ENCODE data around the gene MTFR2. TPM values are rescaled to one million over a fixed set of nuclear protein-coding genes. Genes with fewer than 3 reads are reported as not detected.

MTFR2 gene
- total RNA-seq (2022; extraction: Qiagen RNA extraction), result 11.0 to 12.5 TPM (median 11.3 TPM) in 5 replicates

DNA sequence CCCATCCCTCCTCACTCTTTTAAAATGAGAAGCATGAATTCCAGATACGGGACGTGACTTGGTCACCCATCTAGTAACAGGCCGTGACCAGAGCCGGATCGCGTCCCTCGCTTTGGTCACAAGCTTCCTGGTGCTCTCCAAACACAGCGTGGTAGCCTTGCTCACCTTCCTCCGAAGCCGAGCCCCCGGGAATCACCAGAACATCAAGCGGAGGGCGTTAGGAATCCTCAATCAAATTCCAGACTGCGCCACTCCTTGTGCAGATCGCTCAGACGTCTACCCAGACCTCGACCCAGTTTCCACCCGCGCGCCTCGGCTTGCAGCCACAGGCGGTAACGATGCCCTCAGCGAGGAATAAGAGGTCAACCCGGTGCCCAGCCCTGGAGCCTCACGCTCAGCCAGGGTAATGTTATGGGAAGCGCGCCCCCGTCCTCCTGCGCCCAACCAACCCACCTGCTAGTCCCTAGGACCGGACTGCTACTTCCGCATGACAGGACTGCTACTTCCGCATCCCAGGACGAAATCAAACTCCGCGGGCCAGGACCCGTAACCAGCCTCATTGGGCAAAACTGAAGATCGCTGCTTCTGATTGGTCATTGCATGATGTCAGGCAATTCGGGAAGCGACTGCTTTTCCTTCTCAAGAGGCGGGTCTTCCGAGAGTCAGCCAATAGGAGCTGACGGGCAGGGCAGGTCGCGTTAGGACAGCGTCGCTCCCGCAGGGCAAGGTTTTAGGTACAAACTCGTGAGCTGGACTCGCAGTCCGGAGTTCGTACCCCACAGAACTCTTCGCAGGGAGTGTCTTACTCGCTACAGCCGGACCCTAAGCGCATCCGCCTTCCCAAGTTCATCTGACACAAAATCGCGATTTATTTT, at the start of gene MTFR2:
MTFR2 (minus strand) TSS at position 501 of the 875 bp plus-strand sequence. CDS start 1,212 bp downstream, outside the sequence.

DNA sequence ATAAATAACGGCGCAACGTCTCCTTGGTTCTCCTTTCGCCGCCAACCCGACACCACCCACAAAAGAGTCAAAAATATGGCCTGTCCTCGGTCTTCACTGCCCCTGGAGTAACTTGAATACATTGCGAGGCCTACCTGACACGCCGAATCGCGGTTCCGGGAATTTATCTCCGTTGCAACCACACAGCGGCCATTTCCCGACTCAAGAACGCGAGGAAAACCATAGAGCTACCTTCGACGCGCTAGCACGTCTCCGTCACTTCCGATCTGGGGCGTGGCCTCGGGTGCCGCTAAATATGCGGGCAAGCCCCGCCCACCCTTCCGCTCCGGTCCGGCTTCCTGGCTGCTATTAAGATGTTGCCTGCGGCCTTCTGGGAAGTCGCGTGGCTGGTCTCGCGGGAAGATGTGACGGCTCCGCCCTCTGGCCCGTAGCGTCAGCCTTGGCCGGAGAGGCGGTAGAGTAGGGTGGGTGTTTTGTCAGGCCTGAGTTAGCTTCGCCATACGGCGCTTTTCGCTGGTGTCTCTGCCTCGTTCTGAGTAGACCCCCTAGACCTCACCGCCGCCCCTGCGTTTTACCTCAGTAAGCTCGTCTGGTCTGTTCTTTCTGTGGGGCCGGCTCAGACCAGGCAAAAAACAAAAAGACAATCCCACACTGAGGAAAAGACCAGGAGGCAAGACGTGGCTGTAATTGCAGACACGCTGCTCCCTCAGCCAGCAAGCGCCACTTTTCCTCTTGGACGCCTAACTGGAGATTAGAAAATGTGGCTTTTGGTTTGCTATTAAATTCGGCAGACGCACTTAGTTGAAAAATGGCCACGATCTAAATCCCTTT, 39.7 kb upstream of the MTFR2 start, which contains the start of gene BCLAF1:
BCLAF1 (minus strand) TSS at position 268 of the 831 bp plus-strand sequence. CDS start 9,980 bp downstream, outside the sequence.

Other genes starting within 250 kb of the MTFR2 start
- 64.8 to 100 TPM (median 87.1 TPM) in 5 replicates for gene BCLAF1, start 39.5 kb upstream of the MTFR2 start, total RNA-seq (2022; extraction: Qiagen RNA extraction)